Activated T-cell treated with anti-CD3 and anti-CD28 coated beads for 1 hour (primary cell): ENCODE data around the gene PTPRN2.

ENCODE experiments used
- DNase-seq: peaks from one replicate; pipeline ENCODE4 v3.0.0-alpha.2; 2020; ENCODE audit warnings: low read depth

Gene PTPRN2

DNA sequence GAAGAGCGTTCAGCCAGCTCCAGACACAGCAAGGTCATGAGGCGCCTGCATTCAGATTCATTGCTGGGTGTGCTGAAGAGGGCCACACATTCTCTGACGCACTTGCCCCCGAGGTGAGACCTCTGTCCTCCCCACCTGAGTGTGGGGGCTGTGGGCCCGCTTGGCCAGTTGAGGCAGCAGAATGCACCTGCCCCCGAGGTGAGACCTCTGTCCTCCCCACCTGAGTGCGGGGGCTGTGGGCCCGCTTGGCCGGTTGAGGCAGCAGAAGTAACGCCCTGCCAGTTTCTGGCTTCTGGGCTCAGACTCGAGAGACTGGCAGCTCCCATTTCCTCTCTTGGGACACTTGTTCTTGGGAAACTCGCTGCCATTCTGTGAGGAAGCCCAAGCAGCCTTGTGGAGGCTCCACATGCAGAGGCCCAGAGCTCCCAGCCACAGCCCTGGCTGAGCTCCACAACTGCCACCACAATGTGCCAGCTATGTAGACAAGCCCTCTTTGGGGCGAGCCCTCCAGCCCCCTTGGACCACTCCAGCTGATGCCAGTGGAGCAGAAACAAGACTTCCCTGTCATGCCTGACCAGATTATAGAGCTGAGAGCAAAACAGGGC lies 816.8 kb downstream of the PTPRN2 start:
- DNase-seq, result no peak

DNA sequence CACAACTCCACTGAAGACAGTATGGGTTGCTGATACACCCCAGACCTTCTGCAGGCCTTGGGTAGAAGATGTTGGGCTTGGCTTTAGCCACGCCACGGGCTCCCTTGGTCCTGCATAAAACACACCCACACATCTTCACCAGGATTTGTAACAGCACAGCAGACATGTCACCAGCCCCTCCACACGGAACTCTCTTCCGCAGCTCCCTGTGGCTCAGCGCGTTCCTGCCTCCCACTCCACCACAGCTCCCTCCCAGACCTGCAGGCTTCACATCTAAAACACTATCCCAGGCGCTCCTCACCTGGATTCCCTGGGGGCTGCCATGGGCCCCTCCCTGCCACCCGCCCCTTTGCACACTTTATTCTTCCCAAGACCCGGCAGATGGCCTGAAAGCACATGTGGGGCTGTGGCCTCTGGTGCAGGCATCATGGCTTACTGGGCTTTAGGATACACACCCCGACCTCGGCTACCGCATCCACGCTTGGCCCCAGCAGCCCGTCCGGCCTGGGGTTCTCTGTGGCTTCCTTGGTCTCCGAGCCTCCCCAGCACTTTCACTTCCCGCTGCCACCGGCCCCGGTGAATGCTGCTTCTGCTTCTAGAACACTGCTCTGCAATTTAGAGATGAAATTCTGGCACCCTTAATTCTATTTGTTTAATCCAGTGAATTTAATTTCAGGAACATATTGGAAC lies 818.0 kb downstream of the PTPRN2 start:
- DNase-seq, result no peak

DNA sequence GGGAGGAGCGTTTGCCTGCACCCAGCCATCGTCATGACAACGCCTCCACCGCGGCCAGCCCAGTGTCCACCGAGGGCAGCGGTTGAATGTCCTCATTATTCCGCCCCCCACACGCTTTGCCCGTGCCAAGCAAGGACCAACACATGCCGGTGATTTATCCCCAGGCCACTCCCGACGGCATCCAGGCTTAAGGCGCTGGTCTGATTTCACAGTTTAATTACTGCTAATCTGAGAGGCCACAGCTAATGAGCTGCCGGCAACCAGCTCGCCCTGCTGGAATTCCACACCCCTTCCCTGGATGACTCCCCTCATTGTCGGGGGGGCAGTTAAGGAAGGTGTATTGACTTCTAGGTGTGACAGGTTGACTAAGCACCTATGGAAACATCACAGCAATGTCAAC lies 818.5 kb downstream of the PTPRN2 start:
- DNase-seq, result no peak

GRCh38 chr7:157768198-157768597 lies 819.4 kb downstream of the PTPRN2 start:
- no peak for DNase-seq

GRCh38 chr7:157767506-157768197 lies 820.0 kb downstream of the PTPRN2 start:
- DNase-seq, result no peak

GRCh38 chr7:157766098-157766497 lies 821.5 kb downstream of the PTPRN2 start:
- DNase-seq, result no peak

DNA sequence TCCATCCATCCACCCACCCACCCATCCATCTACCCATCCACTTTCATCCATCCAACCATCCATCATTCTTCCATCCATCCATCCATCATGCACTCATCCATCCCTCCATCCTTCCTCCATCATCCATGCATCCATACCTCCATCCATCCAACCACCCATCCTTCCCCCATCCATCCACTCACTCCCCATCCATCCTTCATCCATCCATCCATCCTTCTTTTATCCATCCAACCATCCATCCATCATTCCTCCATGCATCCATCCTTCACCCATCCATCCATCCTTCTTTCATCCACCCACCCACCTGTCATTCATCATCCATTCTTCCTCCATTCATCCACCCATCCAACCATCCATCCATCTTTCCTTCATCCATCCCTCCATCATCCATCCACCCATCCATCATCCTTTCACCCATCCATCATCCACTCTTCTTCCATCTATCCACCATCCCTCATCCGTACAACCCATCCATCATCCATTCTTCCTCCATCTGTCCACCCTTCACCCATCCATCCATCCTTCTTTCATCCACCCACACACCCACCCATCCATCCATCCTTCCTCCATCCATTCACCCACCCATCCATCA lies 822.6 kb downstream of the PTPRN2 start:
- DNase-seq, result no peak

- DNase-seq, result no peak
Observed at GRCh38 chr7:157764193-157764592, 823.4 kb downstream of the PTPRN2 start.

GRCh38 chr7:157763279-157764000 lies 824.2 kb downstream of the PTPRN2 start:
- DNase-seq, result no peak

DNA sequence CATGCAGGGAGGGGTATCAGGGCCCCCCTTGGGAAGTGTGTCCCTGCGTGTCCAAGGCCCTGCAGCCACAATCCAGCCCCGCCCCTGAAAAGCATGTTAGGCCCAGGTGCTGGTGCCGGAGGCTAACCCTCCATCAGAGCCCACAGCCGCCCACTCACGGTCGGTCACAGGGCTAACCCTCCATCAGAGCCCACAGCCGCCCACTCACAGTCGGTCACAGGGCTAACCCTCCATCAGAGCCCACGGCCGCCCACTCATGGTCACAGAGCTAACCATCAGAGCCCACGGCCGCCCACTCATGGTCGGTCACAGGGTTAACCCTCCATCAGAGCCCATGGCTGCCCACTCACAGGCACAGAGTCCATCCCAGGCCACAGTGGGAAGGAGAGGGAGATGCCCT lies 824.8 kb downstream of the PTPRN2 start:
- DNase-seq, result no peak

- no peak for DNase-seq
Observed at GRCh38 chr7:157760004-157760730, 827.5 kb downstream of the PTPRN2 start.

- DNase-seq, result no peak
Observed at GRCh38 chr7:157759246-157759805, 828.3 kb downstream of the PTPRN2 start.

DNA sequence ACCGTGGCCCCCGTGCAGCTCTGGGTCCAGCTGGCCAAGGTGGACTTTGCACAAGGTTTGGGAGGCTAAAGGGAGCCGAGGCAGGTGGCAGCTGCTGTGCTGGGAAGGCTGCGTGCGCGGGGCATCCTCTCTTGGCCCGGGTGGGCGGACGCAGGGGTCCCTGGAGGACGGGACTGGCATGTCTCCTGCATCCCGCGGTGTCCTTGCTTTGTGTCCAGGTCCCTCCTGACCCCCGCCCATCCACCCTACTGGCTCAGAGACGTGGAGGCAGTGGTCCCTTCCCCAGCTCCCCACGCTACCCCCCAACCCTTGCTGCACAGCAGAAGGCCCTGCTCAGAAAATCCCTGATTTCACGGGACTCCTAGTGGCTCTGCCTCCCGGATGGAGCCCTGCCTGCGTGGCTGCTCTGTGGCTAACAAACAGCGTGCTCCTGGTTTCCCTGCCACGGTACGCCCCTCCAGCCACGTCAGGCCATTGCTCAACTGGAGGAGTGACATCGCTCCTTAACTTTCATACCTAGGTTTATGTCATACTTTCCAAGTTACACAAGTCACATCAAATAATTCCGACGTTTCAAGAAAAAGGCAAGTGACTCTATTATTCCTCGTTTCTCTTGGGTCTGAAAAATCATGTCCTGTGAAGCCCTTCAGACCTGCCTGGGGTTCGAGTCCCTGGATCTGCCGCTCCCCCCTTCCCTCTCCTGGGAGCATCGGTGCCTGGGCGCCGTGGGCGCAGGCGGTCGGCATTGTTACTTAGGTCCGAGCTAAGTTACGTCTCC lies 829.0 kb downstream of the PTPRN2 start:
- no peak for DNase-seq

DNA sequence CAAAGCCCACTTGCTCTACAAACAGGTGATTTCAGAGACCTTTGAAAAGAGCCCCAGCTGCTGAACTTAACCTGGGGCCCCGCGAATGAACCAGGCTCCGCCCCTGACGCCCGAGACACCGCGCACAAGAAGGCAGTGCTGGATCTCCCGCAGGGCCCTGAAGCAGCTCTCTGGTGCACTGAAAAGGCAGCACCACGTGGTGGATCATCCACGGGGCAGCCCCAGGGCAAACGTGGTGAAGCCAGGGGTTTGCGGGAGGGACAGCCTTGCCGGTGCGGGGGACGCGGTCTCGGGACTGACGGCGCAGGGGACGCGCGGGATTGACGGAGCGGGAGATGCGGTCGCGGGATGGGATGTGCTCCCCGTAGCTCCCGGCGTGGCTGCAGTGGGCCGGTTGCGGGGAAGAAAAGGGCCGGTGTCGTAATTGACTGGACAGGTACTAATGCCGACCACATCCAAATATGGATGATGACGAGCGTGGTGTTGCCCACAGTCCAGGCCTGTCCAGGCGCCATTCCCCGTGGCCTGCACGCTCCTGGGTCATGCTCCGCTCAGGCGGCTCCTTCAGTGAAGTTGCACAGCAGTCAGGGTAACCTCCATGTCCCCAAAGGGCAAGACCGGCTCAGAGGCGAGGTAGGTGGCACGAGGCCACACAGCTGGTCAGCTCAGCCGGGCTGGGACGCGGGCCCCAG lies 829.7 kb downstream of the PTPRN2 start:
- no peak for DNase-seq

DNA sequence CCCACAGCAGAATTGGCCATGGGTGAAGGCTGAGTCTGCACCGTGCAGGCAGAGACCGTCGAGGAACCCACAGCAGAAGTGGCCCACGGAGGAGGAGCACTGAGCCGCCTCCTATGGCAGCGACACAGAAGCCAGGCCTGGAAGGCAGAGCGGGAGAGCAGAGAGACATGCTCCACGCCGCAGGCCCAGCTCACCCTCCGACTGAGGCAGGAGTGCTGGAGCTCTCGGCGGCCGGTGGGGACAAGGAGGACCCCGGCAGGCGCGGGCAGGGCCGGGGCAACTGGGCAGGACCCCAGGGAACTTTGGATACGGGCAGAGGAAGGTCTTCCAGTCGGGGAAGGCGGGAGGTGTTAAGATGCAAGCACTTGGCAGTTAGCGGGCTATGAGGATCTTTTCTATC lies 830.4 kb downstream of the PTPRN2 start:
- DNase-seq, result no peak

GRCh38 chr7:157755741-157756140 lies 831.9 kb downstream of the PTPRN2 start:
- no peak for DNase-seq

DNA sequence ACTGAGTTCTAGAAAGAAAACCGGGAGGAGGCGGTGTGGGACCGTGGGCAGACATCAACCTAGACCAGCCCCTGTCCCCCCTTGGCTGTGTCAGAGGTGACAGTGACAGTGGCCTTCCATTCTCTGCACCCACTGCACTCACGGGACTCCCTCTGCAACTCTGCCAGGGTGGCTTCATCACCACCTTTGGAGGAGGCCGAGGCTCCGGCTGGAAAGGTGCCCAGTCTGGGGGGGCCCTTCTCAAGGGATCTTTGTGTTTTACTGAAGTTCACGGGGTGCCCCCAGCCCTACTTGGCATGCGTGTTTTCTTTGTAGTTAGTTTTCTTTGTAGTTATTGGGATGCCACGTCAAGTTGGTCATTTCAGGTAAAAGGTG lies 833.2 kb downstream of the PTPRN2 start:
- DNase-seq, result no peak

GRCh38 chr7:157753713-157754415 lies 833.8 kb downstream of the PTPRN2 start:
- no peak for DNase-seq

DNA sequence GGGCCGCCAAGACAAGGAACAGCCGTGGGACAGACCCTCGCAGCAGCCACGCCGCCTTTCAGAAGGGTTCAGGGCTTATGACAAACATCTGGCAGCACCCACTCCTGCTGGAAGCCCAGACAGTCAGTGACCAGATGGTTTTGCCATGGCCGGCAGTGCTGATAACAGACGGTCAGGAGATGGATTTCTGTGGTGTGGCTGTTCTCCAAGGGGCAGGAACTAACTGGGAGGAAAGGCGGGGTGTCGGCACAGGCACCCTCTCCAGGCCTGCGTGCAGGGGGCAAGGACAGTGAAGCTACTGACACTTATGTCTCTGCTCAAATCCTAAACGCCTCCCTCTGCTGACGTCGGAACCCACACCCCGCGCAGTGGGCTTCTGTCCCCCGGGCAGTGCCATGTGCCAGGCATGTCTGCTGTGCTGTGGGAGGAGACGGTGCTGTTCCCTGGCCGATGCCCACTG lies 834.8 kb downstream of the PTPRN2 start:
- DNase-seq, result no peak
